Neuronal stem cell (in vitro differentiated cells): ENCODE measurements around the gene KANSL1.

ENCODE experiments used
- DNase-seq: peaks from one replicate; pipeline ENCODE4 v3.0.0-alpha.2; 2013; ENCODE audit warnings: low spot score
- H2AFZ ChIP-seq: one replicate; pipeline ENCODE4 v1.6.1; 2013; ENCODE audit warnings: mild to moderate bottlenecking, low read length, inconsistent platforms
- H2AK5ac ChIP-seq: 2 replicates; pipeline ENCODE4 v1.6.1; 2013; ENCODE audit warnings: low read depth, mild to moderate bottlenecking, inconsistent platforms, low read length, moderate library complexity, mixed read lengths
- H2BK120ac ChIP-seq: 2 replicates; pipeline ENCODE4 v1.6.1; 2013; ENCODE audit warnings: low read depth, mild to moderate bottlenecking, inconsistent platforms, low read length, moderate library complexity, mixed read lengths
- H2BK12ac ChIP-seq: one replicate; pipeline ENCODE4 v1.6.1; 2013; ENCODE audit warnings: low read length, inconsistent platforms
- H2BK15ac ChIP-seq: 2 replicates; pipeline ENCODE4 v1.6.1; 2013; ENCODE audit warnings: mild to moderate bottlenecking, low read length, inconsistent platforms, mixed read lengths
- H2BK5ac ChIP-seq: one replicate; pipeline ENCODE4 v1.6.1; 2013; ENCODE audit warnings: inconsistent platforms, mild to moderate bottlenecking, low read length, moderate library complexity
- H3K14ac ChIP-seq: one replicate; pipeline ENCODE4 v1.6.1; 2013; ENCODE audit warnings: low read length, inconsistent platforms
- H3K18ac ChIP-seq: 2 replicates; pipeline ENCODE4 v1.6.1; 2013; ENCODE audit warnings: low read length, inconsistent platforms
- H3K23ac ChIP-seq: 2 replicates; pipeline ENCODE4 v1.6.1; 2013; ENCODE audit warnings: low read depth, mild to moderate bottlenecking, mixed read lengths, low read length, inconsistent platforms; ENCODE audit not compliant: poor library complexity
- H3K27ac ChIP-seq: replicated peaks from 3 replicates; pipeline ENCODE4 v1.5.1; 2013; ENCODE audit warnings: low read length, inconsistent platforms
- H3K27me3 ChIP-seq, 3 experiments: 2 replicates each; pipeline ENCODE4 v1.6.1; 2013; ENCODE audit warnings: low read length in 3 of 3, mild to moderate bottlenecking in 2 of 3, inconsistent platforms in 1 of 3, low read depth in 1 of 3, mixed read lengths in 1 of 3, moderate library complexity in 1 of 3; ENCODE audit not compliant: control insufficient read depth in 3 of 3, insufficient read depth in 3 of 3
- H3K36me3 ChIP-seq, 2 donors: replicated peaks in 1 of 2; 2 replicates each; pipeline ENCODE4 v1.6.1; 2013; ENCODE audit warnings: low read length in 2 of 2; ENCODE audit not compliant: control insufficient read depth in 2 of 2, insufficient read depth in 2 of 2
- H3K4ac ChIP-seq: 2 replicates; pipeline ENCODE4 v1.6.1; 2013; ENCODE audit warnings: inconsistent platforms, mild to moderate bottlenecking, low read length, moderate library complexity
- H3K4me1 ChIP-seq, 2 donors: 1 replicate in 1 of 2; 2 replicates in 1 of 2; pipeline ENCODE4 v1.6.1; 2013; ENCODE audit warnings: low read length in 2 of 2, low read depth in 1 of 2; ENCODE audit not compliant: control insufficient read depth in 2 of 2, insufficient read depth in 1 of 2
- H3K4me2 ChIP-seq: one replicate; pipeline ENCODE4 v1.6.1; 2013; ENCODE audit warnings: mild to moderate bottlenecking, low read length, inconsistent platforms; ENCODE audit not compliant: insufficient read depth, poor library complexity, severe bottlenecking
- H3K4me3 ChIP-seq, 2 donors: 2 replicates each; pipeline ENCODE4 v1.5.1; 2013; ENCODE audit warnings: low read length in 2 of 2, mild to moderate bottlenecking in 2 of 2, inconsistent platforms in 1 of 2, moderate library complexity in 1 of 2
- H3K79me1 ChIP-seq: one replicate; pipeline ENCODE4 v1.6.1; 2013; ENCODE audit warnings: low read depth, mild to moderate bottlenecking, inconsistent platforms, low read length, moderate library complexity
- H3K9ac ChIP-seq: one replicate; pipeline ENCODE4 v1.6.1; 2013; ENCODE audit warnings: mild to moderate bottlenecking, low read depth, low read length, inconsistent platforms; ENCODE audit not compliant: poor library complexity
- H3K9me3 ChIP-seq, 2 donors: replicated peaks in 1 of 2; 2 replicates each; pipeline versions ENCODE3 to v1.6.1; 2013; ENCODE audit warnings: low read length in 2 of 2, mild to moderate bottlenecking in 2 of 2, inconsistent platforms in 1 of 2, low read depth in 1 of 2, mixed read lengths in 1 of 2, moderate library complexity in 1 of 2; ENCODE audit not compliant: control insufficient read depth in 2 of 2, insufficient read depth in 1 of 2
- H4K8ac ChIP-seq: one replicate; pipeline ENCODE4 v1.6.1; 2013; ENCODE audit warnings: low read depth, mild to moderate bottlenecking, inconsistent platforms, low read length, moderate library complexity
- H4K91ac ChIP-seq: one replicate; pipeline ENCODE4 v1.6.1; 2013; ENCODE audit warnings: low read length, low read depth, mild to moderate bottlenecking, inconsistent platforms; ENCODE audit not compliant: poor library complexity
- WGBS, 2 donors: extraction: QIAGEN DNeasy Blood & Tissue Kit; methylation state at CpG; one replicate each; pipeline ENCODE4 v1.1.7; 2013; ENCODE audit warnings: missing lambda C conversion rate in 2 of 2, mixed read lengths in 1 of 2; ENCODE audit not compliant: insufficient read length in 2 of 2, insufficient replicate concordance in 1 of 2; ENCODE audit errors: extremely low coverage in 2 of 2; 5-methylcytosine and 5-hydroxymethylcytosine counted together

Gene KANSL1

DNA sequence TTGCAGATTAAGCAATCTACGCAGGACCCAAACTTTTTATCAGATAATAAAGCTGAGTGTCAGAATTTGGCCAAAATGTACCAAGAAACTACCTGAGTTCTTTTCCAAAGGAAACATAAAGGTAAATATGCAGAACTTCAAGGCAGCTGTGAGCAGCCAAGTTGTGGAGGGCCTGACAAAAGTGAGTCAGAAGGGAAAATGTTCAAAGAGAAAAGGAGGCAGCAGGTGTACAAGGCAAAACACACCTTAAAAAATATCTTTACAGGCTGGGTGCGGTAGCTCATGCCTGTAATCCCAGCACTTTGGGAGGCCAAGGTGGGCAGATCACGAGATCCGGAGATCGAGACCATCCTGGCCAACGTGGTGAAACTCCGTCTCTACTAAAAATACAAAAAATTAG lies 7.0 kb upstream of the KANSL1 start:
- no peak overlapping the region for H3K4me3 ChIP-seq
- no peaks in the 10 kb centered on the region for H3K4me1 ChIP-seq
- H3K23ac ChIP-seq, result no peak overlapping the region
- H3K4me2 ChIP-seq, result no peak overlapping the region
- no peak overlapping the region for H2BK12ac ChIP-seq
- H2BK120ac ChIP-seq, result no peak overlapping the region
- peaks cover 4 to 19% of the 10 kb centered on the region in 2 donors for H3K9me3 ChIP-seq
- no peak overlapping the region for H2BK5ac ChIP-seq
- H3K18ac ChIP-seq, result no peak overlapping the region
- no peak overlapping the region for H3K27ac ChIP-seq
- DNase-seq, result no peak
- no peaks in the 10 kb centered on the region for H3K27me3 ChIP-seq
- WGBS, 2 donors, result no CpG with 5 or more reads among the region's 7 CpGs
- no peak overlapping the region for H2BK15ac ChIP-seq
- H3K36me3 ChIP-seq, result peaks cover 2 to 21% of the 10 kb centered on the region in 2 donors
- no peak overlapping the region for H3K4ac ChIP-seq
- no peak overlapping the region for H2AK5ac ChIP-seq
- no peak overlapping the region for H4K8ac ChIP-seq
- no peak overlapping the region for H3K9ac ChIP-seq
- no peak overlapping the region for H4K91ac ChIP-seq
- H3K79me1 ChIP-seq, result peaks cover 8% of the 10 kb centered on the region
- no peak overlapping the region for H2AFZ ChIP-seq
- H3K14ac ChIP-seq, result no peak overlapping the region

DNA sequence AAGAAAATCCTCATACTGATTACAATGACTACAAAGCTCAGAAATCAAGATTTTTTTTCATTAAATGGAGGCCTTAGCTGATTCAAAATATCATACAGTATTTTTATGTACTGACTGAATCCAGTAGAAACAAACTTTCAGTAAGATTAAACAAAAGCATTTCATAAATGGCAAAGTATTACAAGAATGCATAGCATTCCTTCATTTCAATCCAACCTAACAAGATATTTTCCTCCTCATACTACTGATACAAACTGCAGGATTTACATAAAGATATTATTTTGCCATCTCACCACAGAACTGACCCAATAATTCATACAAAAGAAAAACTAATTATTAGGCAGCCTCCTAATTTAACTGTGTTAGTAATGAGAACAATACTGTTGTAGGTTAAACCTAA lies 6.2 kb upstream of the KANSL1 start:
- H3K23ac ChIP-seq, result no peak overlapping the region
- no peak overlapping the region for H3K4me2 ChIP-seq
- H4K8ac ChIP-seq, result no peak overlapping the region
- H3K27ac ChIP-seq, result no peak overlapping the region
- H3K9ac ChIP-seq, result no peak overlapping the region
- no peak overlapping the region for H3K14ac ChIP-seq
- no peak overlapping the region for H3K4me3 ChIP-seq
- no peak overlapping the region for H2AFZ ChIP-seq
- H3K4ac ChIP-seq, result no peak overlapping the region
- no peak overlapping the region for H3K18ac ChIP-seq
- H3K9me3 ChIP-seq, result peaks cover 4 to 19% of the 10 kb centered on the region in 2 donors
- DNase-seq, result no peak
- peaks cover 8% of the 10 kb centered on the region for H3K79me1 ChIP-seq
- H3K27me3 ChIP-seq, result no peaks in the 10 kb centered on the region
- no peak overlapping the region for H2BK15ac ChIP-seq
- no peak overlapping the region for H4K91ac ChIP-seq
- peaks cover 0 to 4% of the 10 kb centered on the region in 2 donors for H3K4me1 ChIP-seq
- no peak overlapping the region for H2AK5ac ChIP-seq
- peaks cover 2 to 21% of the 10 kb centered on the region in 2 donors for H3K36me3 ChIP-seq
- no peak overlapping the region for H2BK120ac ChIP-seq
- H2BK5ac ChIP-seq, result no peak overlapping the region
- H2BK12ac ChIP-seq, result no peak overlapping the region

DNA sequence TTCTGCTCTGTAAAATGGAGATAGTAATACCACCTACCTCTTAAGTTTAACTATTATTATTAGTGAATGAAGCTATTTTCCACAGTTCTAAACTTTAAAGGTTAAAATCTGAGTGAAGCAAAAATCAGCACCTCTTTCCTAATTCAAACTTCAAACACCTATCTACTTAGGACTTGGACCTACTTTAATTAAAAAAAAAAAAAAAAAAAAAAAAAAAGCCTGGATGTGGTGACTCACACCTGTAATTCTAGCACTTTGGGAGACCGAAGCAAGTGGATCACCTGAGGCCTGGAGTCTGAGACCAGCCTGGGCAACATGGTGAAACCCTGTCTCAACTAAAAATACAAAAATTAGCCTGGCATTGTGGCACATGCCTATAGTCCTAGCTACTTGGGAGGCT lies 5.0 kb upstream of the KANSL1 start:
- Histone ChIP-seq H3K23ac (no peak overlapping the region), H3K18ac (no peak overlapping the region), H3K36me3 (peaks cover 0 to 21% of the 10 kb centered on the region in 2 donors), H2BK120ac (no peak overlapping the region), H4K91ac (no peak overlapping the region), H3K4ac (no peak overlapping the region), H3K4me1 (peaks cover 2 to 4% of the 10 kb centered on the region in 2 donors), H3K9me3 (peaks cover 2 to 15% of the 10 kb centered on the region in 2 donors), H3K4me2 (no peak overlapping the region), H2BK5ac (no peak overlapping the region), H3K9ac (no peak overlapping the region), H2AK5ac (no peak overlapping the region), H3K4me3 (no peak overlapping the region), H2BK15ac (no peak overlapping the region), H3K27ac (no peak overlapping the region), H2AFZ (no peak overlapping the region), H3K14ac (no peak overlapping the region), H3K27me3 (no peaks in the 10 kb centered on the region), H3K79me1 (peaks cover 8% of the 10 kb centered on the region), H4K8ac (no peak overlapping the region), H2BK12ac (no peak overlapping the region)
- no CpG with 5 or more reads among the region's 1 CpG for WGBS, 2 donors
- no peak for DNase-seq

DNA sequence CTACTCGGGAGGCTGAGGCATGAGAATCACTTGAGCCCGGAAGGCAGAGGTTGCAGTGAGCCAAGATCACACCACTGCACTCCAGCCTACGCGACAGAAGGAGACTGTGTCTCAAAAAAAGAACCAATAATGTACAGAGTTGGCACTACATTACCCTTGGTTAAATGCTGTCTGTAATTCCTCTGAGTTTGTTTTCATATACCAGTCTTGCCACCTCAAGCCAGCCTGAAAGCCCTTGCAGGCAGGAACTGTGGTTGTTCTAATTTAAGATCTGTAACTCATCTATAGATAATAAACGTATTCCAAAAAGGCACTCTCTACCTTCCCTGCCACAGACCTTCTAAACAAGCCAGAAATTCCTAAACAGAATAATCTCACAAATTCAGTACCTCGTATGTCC lies 4.3 kb upstream of the KANSL1 start:
- H2BK5ac ChIP-seq, result no peak overlapping the region
- H3K9me3 ChIP-seq, result peaks cover 2 to 12% of the 10 kb centered on the region in 2 donors
- no peak overlapping the region for H3K4ac ChIP-seq
- H3K23ac ChIP-seq, result no peak overlapping the region
- H3K36me3 ChIP-seq, result peaks cover 0 to 21% of the 10 kb centered on the region in 2 donors
- H2BK120ac ChIP-seq, result no peak overlapping the region
- no peaks in the 10 kb centered on the region for H3K27me3 ChIP-seq
- no peak overlapping the region for H3K4me2 ChIP-seq
- H2BK12ac ChIP-seq, result no peak overlapping the region
- no peak overlapping the region for H4K8ac ChIP-seq
- no peak overlapping the region for H3K4me3 ChIP-seq
- peaks cover 5% of the 10 kb centered on the region for H3K79me1 ChIP-seq
- DNase-seq, result no peak
- H2BK15ac ChIP-seq, result no peak overlapping the region
- no peak overlapping the region for H3K27ac ChIP-seq
- H3K9ac ChIP-seq, result no peak overlapping the region
- no CpG with 5 or more reads among the region's 6 CpGs for WGBS, 2 donors
- H2AK5ac ChIP-seq, result no peak overlapping the region
- H3K14ac ChIP-seq, result no peak overlapping the region
- H2AFZ ChIP-seq, result no peak overlapping the region
- peaks cover 2 to 4% of the 10 kb centered on the region in 2 donors for H3K4me1 ChIP-seq
- H4K91ac ChIP-seq, result no peak overlapping the region
- H3K18ac ChIP-seq, result no peak overlapping the region
